Endometrium (tissue), 2 donors: Measurements from ENCODE around the gene FCN2.

ENCODE experiments used
- FAIRE-seq: peaks from 2 replicates; lab custom pipeline; 2012; peaks lifted over from hg19 to GRCh38; lab: Jason Lieb, UNC
- donor health status: control.
- donor health status: control.

The FCN2 gene

GRCh38 chr9:134933076-134933659, 52.6 kb downstream of the FCN2 start:
- no peak for FAIRE-seq

DNA sequence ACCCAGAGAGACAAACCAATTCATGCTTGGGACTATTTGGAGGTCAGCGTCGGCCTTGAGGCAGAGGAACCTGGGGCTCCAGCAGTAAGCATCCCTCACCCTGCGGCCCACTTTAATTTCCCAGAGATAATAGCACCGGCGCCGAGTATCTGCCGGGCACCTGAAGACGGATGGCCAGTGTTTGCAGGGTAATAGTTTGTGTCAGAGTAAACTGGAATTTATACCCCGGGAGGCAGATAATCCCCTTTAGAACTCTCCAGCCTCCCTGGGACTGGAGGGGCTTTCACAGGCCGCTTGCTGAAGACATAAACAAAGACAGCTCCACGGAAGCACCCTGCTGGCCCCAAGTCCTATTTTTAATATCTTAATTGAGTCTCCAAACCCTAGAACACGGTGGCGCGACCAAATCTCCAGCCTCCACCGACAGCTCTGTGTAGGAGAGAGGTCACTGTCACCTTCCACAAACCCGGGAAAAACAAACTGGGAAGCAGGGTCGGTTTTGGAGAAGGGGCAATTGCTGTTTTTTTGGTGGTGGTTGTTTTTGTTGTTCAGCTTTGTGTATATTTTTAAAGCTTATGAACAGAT, 54.5 kb downstream of the FCN2 start:
- no peak for FAIRE-seq

DNA sequence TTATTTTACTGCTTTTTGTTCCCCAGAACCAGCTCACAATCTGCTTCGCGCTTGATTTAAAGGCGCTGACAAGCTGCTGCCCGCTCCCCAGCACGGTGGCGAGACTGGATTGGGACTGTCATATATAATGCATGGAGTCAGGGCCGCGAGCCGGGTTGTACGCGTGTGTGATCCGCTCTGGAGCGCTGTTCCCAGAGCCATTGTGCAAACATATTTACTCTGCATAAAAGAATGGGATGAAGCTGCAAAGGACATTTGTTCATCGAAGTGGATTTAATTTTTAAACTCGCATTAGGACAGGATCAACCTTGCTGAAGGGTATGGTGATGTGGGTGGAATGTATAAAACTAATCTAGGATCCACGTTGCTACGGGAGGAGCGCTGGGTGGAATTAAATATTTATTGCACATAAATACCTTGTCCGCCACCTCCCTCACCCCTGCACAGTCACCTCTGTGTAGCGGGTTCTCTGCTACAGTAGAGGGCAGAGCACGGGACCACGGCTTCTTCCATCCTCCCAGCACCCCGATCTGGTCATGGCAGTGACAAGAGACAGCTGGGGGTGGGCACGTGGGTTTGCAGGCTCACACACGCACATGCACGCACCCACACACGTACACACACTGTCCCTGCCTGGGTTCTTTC, 55.2 kb downstream of the FCN2 start:
- no peak for FAIRE-seq

GRCh38 chr9:134936346-134937163, 55.9 kb downstream of the FCN2 start:
- no peak for FAIRE-seq
